Thyroid gland (tissue), 4 donors: ENCODE results near the gene MEN1. TPM values are rescaled to one million over a fixed set of nuclear protein-coding genes. Genes with fewer than 3 reads are reported as not detected.

Experiments used
- DNase-seq, 2 donors: peaks; one replicate each; pipeline ENCODE4 v3.0.0-alpha.2; 2019
- H3K27ac ChIP-seq, 3 donors: fragments of 200-600 bp; sonication (generic); 1 replicate in 2 of 3; 2 replicates in 1 of 3; pipeline ENCODE4 v1.5.1; 2016 to 2019; ENCODE audit warnings: mild to moderate bottlenecking in 1 of 3, moderate library complexity in 1 of 3
- H3K27me3 ChIP-seq: fragments of 200-600 bp; sonication (generic); one replicate; pipeline ENCODE4 v1.5.1; 2019
- H3K36me3 ChIP-seq, 2 donors: fragments of 200-600 bp; sonication (generic); one replicate each; pipeline ENCODE4 v1.5.1; 2016 to 2019
- H3K4me1 ChIP-seq, 2 donors: fragments of 200-600 bp; sonication (generic); one replicate each; pipeline ENCODE4 v1.5.1; 2017 to 2019
- H3K4me3 ChIP-seq, 3 donors: fragments of 200-600 bp; sonication (generic); replicated peaks in 1 of 3; 1 replicate in 2 of 3; 2 replicates in 1 of 3; pipeline ENCODE4 v1.5.1; 2016; ENCODE audit warnings: mild to moderate bottlenecking in 1 of 3
- H3K9me3 ChIP-seq: fragments of 200-600 bp; sonication (generic); one replicate; pipeline ENCODE4 v1.5.1; 2017
- POLR2A ChIP-seq, 2 donors: fragments of 450-650 bp; IDR thresholded peaks; one replicate each; pipeline ENCODE4 v1.6.1; 2017; ENCODE audit warnings: antibody characterized with exemption in 2 of 2, mild to moderate bottlenecking in 2 of 2, moderate library complexity in 1 of 2
- WGBS, 2 donors: methylation state at CpG; one replicate each; pipeline ENCODE4 v1.1.5; 2017; 5-methylcytosine and 5-hydroxymethylcytosine counted together
- intact Hi-C: fragments of 100-400 bp; cut with DNase I; formaldehyde crosslinking; loops from one replicate; pipeline ENCODE4 v1.15.1; 2023
- total RNA-seq, 4 donors: library from RNA; depleted of rRNA; stranded (reverse); fragments of >200 nt; gene quantifications; one replicate each; pipeline ENCODE4 v1.2.3, GENCODE V29; 2016
- TF ChIP-seq, protein P1 (sequence below), 6 experiments: fragments of 200-600 bp in 3 of 6; fragments of 450-650 bp in 3 of 6; sonication (generic) in 3 of 6; IDR thresholded peaks; one replicate each; pipeline ENCODE4 v1.5.1; 2016 to 2019; ENCODE audit warnings: antibody characterized with exemption in 6 of 6, mild to moderate bottlenecking in 2 of 6, inconsistent platforms in 1 of 6, moderate library complexity in 1 of 6

MEN1 gene
- total RNA-seq, 4 donors from 2014 or later, result 23.5 to 31.5 (median 25.1) TPM

DNA sequence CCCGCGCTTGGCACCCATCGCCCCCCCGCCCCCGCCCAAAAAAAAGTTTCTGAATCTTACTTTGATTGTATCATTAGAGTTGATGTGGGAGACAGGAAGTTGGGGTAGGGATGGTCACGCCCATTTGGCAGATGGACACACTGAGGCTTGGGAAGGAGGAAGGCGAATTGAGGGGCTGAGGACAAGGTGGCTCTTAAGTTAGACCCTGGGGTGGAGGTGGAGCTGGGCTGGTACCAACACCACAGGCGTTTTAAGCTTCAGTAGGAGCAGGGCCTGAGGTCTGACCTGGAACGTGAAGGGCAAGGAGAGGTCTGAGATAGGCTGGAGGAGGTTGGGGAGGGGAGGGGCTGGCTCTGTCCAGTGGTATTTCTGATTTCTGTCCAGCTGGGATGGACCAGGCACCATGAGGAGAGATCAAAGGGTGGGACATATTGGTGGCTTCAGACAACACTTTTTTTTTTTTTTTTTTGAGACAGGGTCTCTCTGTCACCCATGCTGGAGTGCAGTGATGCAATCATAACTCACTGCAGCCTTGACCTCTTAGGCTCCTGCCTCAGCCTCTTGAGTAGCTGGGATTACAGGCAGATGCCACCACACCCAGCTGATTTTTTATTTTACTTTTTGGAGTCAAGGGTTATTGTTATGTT is 34.9 kb upstream of the MEN1 start:
- Histone ChIP-seq H3K27ac (peak overlapping the region in 1 of 3 donors; percentile 61), H3K4me3 (peak overlapping the region in 2 of 3 donors; percentile 23 to 69), H3K36me3 (no peaks in the 10 kb centered on the region), H3K4me1 (peaks cover 16 to 21% of the 10 kb centered on the region in 2 donors), H3K9me3 (no peaks in the 10 kb centered on the region), H3K27me3 (no peaks in the 10 kb centered on the region)
- 19 to 23% methylated on average over 9 of the region's 9 CpGs for WGBS, 2 donors
- no peak for DNase-seq
- TF ChIP-seq, protein P1, sequence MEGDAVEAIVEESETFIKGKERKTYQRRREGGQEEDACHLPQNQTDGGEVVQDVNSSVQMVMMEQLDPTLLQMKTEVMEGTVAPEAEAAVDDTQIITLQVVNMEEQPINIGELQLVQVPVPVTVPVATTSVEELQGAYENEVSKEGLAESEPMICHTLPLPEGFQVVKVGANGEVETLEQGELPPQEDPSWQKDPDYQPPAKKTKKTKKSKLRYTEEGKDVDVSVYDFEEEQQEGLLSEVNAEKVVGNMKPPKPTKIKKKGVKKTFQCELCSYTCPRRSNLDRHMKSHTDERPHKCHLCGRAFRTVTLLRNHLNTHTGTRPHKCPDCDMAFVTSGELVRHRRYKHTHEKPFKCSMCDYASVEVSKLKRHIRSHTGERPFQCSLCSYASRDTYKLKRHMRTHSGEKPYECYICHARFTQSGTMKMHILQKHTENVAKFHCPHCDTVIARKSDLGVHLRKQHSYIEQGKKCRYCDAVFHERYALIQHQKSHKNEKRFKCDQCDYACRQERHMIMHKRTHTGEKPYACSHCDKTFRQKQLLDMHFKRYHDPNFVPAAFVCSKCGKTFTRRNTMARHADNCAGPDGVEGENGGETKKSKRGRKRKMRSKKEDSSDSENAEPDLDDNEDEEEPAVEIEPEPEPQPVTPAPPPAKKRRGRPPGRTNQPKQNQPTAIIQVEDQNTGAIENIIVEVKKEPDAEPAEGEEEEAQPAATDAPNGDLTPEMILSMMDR (IDR thresholded peaks at IDR 0.05), result no peak
- no peak for TF ChIP-seq POLR2A (IDR thresholded peaks at IDR 0.05)
- intact Hi-C loops, result loop anchor here (10.0 kb wide), 1 partner anchor 180 kb away; the partner anchor contains the start of gene SNX15

DNA sequence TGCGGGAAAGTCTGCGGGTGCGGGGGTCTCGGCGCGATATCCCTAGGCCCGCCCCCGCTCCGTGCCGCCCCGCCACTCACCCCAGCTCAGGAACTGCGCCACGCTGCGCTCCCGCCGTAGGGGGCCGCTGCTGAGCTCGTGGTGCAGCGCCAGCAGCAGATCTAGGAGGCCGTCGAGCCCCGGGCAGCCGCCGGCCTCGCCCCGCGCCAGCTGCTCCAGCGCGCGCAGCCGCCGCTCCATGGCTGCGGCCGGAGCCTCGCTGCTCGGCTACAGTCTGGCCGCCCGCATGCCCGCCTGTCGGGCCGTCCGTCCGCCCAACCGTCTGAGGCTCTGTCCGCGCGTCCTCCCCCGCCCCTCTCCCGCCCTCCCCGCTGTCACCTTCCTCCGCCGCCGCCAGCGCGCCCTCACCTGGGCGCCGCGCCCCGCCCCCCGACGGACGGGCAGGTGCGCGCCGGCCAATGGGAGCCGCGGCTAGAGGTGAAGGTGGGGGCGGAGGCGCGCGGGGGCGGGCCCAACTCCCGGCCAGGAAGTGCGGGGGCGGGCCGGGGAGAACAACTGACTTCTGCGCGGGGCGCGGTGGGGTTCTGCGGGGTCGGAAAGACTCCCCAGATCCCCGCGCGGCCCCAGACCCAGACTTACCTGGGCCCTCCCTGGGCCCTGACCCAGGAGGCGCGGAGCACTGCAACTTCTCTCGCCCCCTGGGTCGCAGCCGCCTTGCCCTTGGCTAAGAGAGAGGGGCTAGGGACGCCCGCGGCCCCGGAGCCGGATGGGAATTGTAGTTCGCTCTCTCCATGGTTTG is 34.2 kb upstream of the MEN1 start, which contains the start of gene CDC42BPG:
Gene CDC42BPG (minus strand): TSS at position 324 of the 799 bp plus-strand sequence. CDS start 84 bp downstream, at position 240.
- peak in 1 of 2 donors; percentile 57 for TF ChIP-seq POLR2A (IDR thresholded peaks at IDR 0.05)
- TF ChIP-seq, protein P1 (IDR thresholded peaks at IDR 0.05), result peak; percentile 10 to 70 (median 48)
- Histone ChIP-seq H3K27me3 (no peaks in the 10 kb centered on the region), H3K36me3 (no peaks in the 10 kb centered on the region), H3K27ac (peak within 1 kb of the TSS in 2 of 3 donors; percentile 13 to 61), H3K9me3 (no peaks in the 10 kb centered on the region), H3K4me1 (peaks cover 16 to 21% of the 10 kb centered on the region in 2 donors), H3K4me3 (peak within 1 kb of the TSS; percentile 24 to 69 (median 33))
- whole genome bisulfite sequencing, 2 donors, result 3 to 12% methylated on average over 5 to 12 of the region's 96 CpGs
- peak; percentile 92 to 94 for DNase-seq
- intact Hi-C loops, result loop anchor here (10.0 kb wide), 1 partner anchor 180 kb away; the partner anchor contains the start of gene SNX15

- no peak for TF ChIP-seq POLR2A (IDR thresholded peaks at IDR 0.05)
- TF ChIP-seq, protein P1 (IDR thresholded peaks at IDR 0.05), result no peak
- intact Hi-C loops, result loop anchor here (10.0 kb wide), 1 partner anchor 181 kb away; the partner anchor contains the start of gene SNX15
- Histone ChIP-seq H3K9me3 (no peaks in the 10 kb centered on the region), H3K36me3 (peaks cover under 1 to 7% of the 10 kb centered on the region in 2 donors), H3K27ac (peak overlapping the region in 1 of 3 donors; percentile 27), H3K4me3 (peak overlapping the region; percentile 24 to 69 (median 33)), H3K27me3 (no peaks in the 10 kb centered on the region), H3K4me1 (peaks cover 16 to 21% of the 10 kb centered on the region in 2 donors)
- DNase-seq, result no peak
- 32 to 37% methylated on average over 22 to 26 of the region's 27 CpGs for WGBS, 2 donors
These were observed 33.5 kb upstream of the MEN1 start for GRCh38 chr11:64843686-64844329.

DNA sequence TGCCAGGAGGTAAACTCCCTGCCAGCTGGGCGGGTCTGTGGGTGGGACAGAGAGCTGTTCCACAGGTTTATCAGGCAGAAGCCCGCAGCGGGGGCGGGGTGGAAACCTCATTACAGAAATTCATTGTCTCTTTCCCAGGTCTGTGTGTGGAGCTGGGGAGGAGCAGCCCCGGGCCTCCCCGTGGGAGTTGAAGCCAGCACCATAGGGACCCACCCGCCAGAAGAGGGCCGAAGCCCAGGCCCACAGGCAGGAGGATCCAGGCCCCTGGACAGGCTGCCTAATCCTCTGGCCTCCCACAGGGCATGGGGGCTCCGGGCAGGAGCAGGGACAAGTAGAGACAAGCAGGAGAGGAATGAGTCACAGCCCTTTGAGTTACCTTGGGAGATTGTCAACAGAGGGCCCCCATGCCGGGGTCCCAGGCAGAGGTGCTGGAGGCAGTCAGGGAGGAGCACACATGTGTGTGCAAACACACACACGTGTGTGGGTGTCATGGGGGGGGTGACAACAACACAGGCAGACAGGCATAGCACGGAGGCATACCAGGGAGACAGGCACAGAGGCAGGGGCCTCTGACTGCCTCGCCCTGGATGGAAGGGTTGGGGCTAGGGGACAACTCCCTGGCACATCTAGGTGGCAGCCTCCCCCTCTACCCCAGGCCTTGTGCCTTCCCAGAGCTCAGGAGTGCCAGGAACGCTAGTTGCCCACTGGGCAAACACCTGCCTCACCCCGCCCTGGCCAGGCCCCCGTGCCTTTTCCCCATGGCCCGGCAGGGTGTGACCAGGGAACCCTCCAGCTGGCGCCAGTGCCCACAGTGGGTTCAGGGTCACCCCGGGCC is 32.7 kb upstream of the MEN1 start:
- Histone ChIP-seq H3K4me1 (peaks cover 16 to 21% of the 10 kb centered on the region in 2 donors), H3K9me3 (no peaks in the 10 kb centered on the region), H3K27me3 (no peaks in the 10 kb centered on the region), H3K36me3 (peaks cover 7 to 9% of the 10 kb centered on the region in 2 donors), H3K27ac (peak overlapping the region in 1 of 3 donors; percentile 27), H3K4me3 (peak overlapping the region in 2 of 3 donors; percentile 33 to 69)
- TF ChIP-seq, protein P1 (IDR thresholded peaks at IDR 0.05), result no peak
- TF ChIP-seq POLR2A (IDR thresholded peaks at IDR 0.05), result no peak
- 65 to 66% methylated on average over 9 to 10 of the region's 19 CpGs for WGBS, 2 donors
- DNase-seq, result peak; percentile 58 to 65
- intact Hi-C loops, result loop anchor here (10.0 kb wide), 1 partner anchor 182 kb away; the partner anchor contains the start of gene SNX15
